Neutrophil (primary cell): Measurements from ENCODE around the gene TNFRSF14.
A peak's percentile ranks its signal among the peaks of the same experiment; 100 is the strongest.
"Not testable (repeated sequence)": the region's sequence is repeated elsewhere in the genome, so short reads cannot be mapped to it uniquely, and the experiment has no call there.

Experiments
- H3K27ac ChIP-seq: fragments of 200-600 bp; sonication (generic); 2 replicates; pipeline ENCODE4 v1.5.1; 2016; ENCODE audit warnings: mild to moderate bottlenecking, moderate library complexity
- H3K27me3 ChIP-seq: fragments of 200-600 bp; sonication (generic); 2 replicates; pipeline ENCODE4 v1.6.0; 2016; ENCODE audit warnings: mild to moderate bottlenecking
- H3K36me3 ChIP-seq: fragments of 200-600 bp; sonication (generic); 2 replicates; pipeline ENCODE4 v1.5.1; 2017
- H3K4me1 ChIP-seq, 2 experiments: fragments of 200-600 bp in 1 of 2; sonication (generic) in 1 of 2; 1 replicate in 1 of 2; 2 replicates in 1 of 2; pipeline versions ENCODE4 v1.5.1 to v1.6.1; 2013 to 2016; ENCODE audit warnings: low read depth in 1 of 2, low read length in 1 of 2, mild to moderate bottlenecking in 1 of 2, moderate library complexity in 1 of 2; ENCODE audit not compliant: control insufficient read depth in 1 of 2, insufficient read depth in 1 of 2
- H3K4me3 ChIP-seq, 2 experiments: fragments of 200-600 bp in 1 of 2; sonication (generic) in 1 of 2; 1 replicate in 1 of 2; 2 replicates in 1 of 2; pipeline ENCODE4 v1.5.1; 2013 to 2016; ENCODE audit warnings: low read depth in 1 of 2, low read length in 1 of 2, mild to moderate bottlenecking in 1 of 2, moderate library complexity in 1 of 2
- H3K9me3 ChIP-seq: fragments of 200-600 bp; sonication (generic); 2 replicates; pipeline ENCODE4 v1.5.1; 2016
- CTCF ChIP-seq: fragments of 200-600 bp; sonication (generic); IDR thresholded peaks from 2 replicates; pipeline ENCODE4 v1.5.1; 2016; ENCODE audit warnings: antibody characterized with exemption

The TNFRSF14 gene

DNA sequence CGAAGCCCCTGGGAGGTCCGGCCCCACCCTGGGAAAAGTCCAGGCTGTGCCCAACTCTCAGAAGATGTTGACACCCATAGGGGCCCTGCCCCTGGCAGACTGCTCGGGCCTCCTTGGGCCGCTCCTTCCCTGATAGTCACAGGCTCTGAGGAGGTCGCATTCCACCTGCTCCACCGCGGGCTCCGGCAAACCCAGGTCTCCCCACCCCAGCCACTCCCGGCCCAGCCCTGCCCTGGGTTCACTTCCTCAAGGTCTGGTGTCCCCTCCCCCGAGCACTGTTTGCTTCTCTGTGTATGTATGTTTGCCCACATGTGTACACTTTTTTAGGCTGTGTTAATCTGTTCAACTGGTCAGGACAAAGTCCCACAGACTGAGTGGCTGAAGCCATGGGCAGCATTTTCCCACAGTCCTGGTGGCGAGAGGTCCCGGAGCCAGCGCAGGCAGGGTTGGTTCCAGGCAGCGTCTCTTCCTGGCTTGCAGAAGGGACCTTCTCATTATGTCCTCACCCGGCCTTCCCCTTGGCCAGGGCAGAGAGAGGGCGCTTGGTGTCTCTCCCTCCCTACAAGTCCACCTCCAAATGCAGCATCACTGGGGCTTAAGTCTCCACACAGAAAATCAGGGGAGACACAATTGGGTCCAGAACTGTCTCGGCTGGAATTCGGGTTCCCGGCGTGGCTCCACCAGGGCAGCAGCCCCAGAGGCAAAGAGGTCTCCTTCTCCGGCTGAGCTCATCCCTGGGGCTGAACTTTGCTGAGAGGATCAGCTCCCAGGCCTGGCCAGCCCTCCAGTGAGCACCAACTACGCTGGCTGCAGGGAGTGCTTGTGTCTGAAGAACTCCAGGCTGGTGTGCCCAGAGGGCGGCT, 19.9 kb downstream of the TNFRSF14 start:
- peak overlapping the region; percentile 98 for H3K27ac ChIP-seq
- H3K36me3 ChIP-seq, result no peaks in the 10 kb centered on the region

DNA sequence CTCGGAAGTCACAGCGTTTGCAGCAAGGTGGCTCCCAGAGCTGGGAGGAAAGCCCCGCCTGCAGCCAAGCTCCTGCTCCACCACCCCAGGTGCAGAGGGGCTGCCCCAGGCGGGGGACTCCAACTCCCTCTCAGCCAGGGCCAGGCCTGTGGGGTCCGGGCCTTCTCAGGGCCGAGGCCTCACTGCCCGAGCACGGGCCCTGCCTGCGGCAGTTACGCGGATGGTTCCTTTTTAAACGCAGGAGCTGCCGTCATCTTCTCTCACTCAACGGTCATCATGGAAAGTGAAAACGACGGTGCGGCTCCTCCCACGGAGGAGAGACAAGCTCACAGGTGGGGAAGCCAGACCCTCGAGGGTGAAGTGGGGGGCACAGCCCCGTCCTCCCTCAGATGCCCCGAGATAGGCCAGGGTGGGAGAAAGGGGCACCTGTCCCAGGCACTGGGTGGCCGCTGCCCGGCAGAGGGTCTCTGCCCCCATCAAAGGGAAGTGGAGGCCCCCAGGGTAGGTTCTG, 21.4 kb downstream of the TNFRSF14 start:
- Histone ChIP-seq H3K4me1 (peaks cover 35 to 43% of the 10 kb centered on the region in 2 experiments), H3K4me3 (peak overlapping the region; percentile 56 to 58), H3K27me3 (peaks cover 21% of the 10 kb centered on the region), H3K27ac (peak overlapping the region; percentile 98)
- not testable (repeated sequence) for H3K9me3 ChIP-seq, H3K36me3 ChIP-seq

More for the DNA sequence above, 19.9 kb downstream of the TNFRSF14 start:
- no peak for TF ChIP-seq CTCF
- no peaks in the 10 kb centered on the region for H3K9me3 ChIP-seq
- H3K4me3 ChIP-seq, result peak overlapping the region in 1 of 2 experiments; percentile 15
- peaks cover 6% of the 10 kb centered on the region for H3K27me3 ChIP-seq
- H3K4me1 ChIP-seq, result peaks cover 35 to 38% of the 10 kb centered on the region in 2 experiments

GRCh38 chr1:2578758-2579118, 22.6 kb downstream of the TNFRSF14 start:
- no peaks in the 10 kb centered on the region for H3K36me3 ChIP-seq
- peaks cover 40 to 49% of the 10 kb centered on the region in 2 experiments for H3K4me1 ChIP-seq
- peak overlapping the region; percentile 56 to 58 for H3K4me3 ChIP-seq
- peak overlapping the region; percentile 98 for H3K27ac ChIP-seq
- peak; percentile 4 for TF ChIP-seq CTCF
- H3K27me3 ChIP-seq, result peaks cover 22% of the 10 kb centered on the region
- H3K9me3 ChIP-seq, result no peaks in the 10 kb centered on the region

- no peaks in the 10 kb centered on the region for H3K36me3 ChIP-seq
- peaks cover 22% of the 10 kb centered on the region for H3K27me3 ChIP-seq
- H3K27ac ChIP-seq, result no peak overlapping the region
- no peak for TF ChIP-seq CTCF
- no peak overlapping the region for H3K4me3 ChIP-seq
- H3K4me1 ChIP-seq, result peaks cover 57 to 65% of the 10 kb centered on the region in 2 experiments
- no peaks in the 10 kb centered on the region for H3K9me3 ChIP-seq
Observed at GRCh38 chr1:2580691-2581090, 24.5 kb downstream of the TNFRSF14 start.

DNA sequence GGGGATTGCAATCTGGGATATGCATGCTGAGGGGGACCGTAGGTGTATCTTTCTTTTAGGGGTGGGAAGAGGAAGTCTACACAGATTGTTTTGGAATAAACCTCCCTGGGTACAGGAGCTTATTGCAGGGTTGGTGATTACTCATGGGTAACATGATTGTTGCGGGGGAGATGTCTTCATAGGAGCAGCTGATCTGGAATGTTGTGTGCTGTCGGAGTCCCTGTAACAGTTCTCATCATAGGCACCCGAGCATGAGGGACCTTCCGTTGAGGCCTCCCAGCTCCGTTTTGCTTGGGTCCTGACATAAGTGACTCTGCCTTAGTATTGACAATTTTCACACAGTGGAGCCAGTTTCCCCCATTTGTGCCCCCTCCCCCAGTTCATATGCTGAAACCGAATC, 26.2 kb downstream of the TNFRSF14 start:
- H3K4me3 ChIP-seq, result no peak overlapping the region
- no peak for TF ChIP-seq CTCF
- H3K27ac ChIP-seq, result no peak overlapping the region
- no peaks in the 10 kb centered on the region for H3K9me3 ChIP-seq
- H3K36me3 ChIP-seq, result no peaks in the 10 kb centered on the region
- peaks cover 32% of the 10 kb centered on the region for H3K27me3 ChIP-seq
- H3K4me1 ChIP-seq, result peaks cover 51 to 54% of the 10 kb centered on the region in 2 experiments

DNA sequence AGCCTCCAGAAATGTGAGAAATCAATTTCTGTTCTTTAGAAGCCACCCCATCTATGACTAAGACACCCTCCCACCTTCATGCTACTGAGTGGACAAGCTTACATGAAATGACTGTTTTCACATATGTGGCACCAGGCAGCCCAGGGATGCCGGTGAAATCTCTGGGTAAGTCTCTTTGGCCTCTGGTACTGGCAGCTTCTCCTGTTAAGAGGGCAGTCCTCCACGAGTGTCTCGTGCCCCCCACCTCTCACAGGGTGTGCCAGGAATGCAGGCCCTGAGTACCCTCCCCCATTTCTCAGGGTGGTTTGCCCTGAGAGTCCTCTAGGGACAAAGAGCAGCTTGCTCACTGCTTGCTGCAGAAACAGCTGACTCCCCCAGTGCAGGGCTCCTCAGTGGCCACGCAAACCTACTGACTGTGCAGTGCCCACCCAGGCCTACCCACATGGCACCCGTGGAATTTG, 27.2 kb downstream of the TNFRSF14 start:
- Histone ChIP-seq H3K27me3 (peaks cover 42% of the 10 kb centered on the region), H3K4me3 (no peak overlapping the region), H3K9me3 (no peaks in the 10 kb centered on the region), H3K27ac (peak overlapping the region; percentile 100), H3K4me1 (peaks cover 46 to 47% of the 10 kb centered on the region in 2 experiments), H3K36me3 (no peaks in the 10 kb centered on the region)
- no peak for TF ChIP-seq CTCF
